OCI-LY1 (cell line): ENCODE measurements around the gene MTHFD1.

Source experiments
- EZH2 ChIP-seq: fragments of 200-600 bp; sonication (generic), shearing (Covaris generic); IDR thresholded peaks from 2 replicates; pipeline ENCODE4 v1.8.0; 2017; ENCODE audit warnings: borderline replicate concordance, mixed run types, mild to moderate bottlenecking, antibody characterized with exemption, low read length, moderate library complexity, mixed read lengths
- TF ChIP-seq, protein P1 (sequence below): fragments of 200-600 bp; sonication (generic), shearing (Covaris generic); IDR thresholded peaks from 2 replicates; pipeline ENCODE4 v1.5.1; 2017; ENCODE audit warnings: mild to moderate bottlenecking, antibody characterized with exemption, low read length, moderate library complexity, mixed read lengths

DNA sequence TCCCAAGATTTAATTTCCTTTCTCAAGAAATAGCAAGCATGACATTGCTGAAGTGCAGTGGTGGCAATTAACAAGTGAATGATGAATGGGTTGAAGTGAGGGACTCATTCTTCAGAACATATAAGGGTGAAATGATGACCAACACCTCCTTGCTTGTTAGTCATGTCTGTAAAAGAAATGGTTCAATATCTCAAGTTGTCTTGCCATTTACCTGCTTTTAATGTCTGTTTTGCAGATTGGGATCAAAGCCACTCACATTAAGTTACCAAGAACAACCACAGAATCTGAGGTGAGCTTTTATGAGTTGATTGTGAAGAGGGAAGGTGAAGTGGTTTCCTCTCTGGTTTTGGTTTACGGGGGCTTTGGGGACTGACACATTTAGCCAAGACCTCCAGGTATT is 24.1 kb downstream of the MTHFD1 start:
- TF ChIP-seq, protein P1, sequence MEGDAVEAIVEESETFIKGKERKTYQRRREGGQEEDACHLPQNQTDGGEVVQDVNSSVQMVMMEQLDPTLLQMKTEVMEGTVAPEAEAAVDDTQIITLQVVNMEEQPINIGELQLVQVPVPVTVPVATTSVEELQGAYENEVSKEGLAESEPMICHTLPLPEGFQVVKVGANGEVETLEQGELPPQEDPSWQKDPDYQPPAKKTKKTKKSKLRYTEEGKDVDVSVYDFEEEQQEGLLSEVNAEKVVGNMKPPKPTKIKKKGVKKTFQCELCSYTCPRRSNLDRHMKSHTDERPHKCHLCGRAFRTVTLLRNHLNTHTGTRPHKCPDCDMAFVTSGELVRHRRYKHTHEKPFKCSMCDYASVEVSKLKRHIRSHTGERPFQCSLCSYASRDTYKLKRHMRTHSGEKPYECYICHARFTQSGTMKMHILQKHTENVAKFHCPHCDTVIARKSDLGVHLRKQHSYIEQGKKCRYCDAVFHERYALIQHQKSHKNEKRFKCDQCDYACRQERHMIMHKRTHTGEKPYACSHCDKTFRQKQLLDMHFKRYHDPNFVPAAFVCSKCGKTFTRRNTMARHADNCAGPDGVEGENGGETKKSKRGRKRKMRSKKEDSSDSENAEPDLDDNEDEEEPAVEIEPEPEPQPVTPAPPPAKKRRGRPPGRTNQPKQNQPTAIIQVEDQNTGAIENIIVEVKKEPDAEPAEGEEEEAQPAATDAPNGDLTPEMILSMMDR, result no peak
- TF ChIP-seq EZH2, result no peak
